Endothelial cell of hepatic sinusoid (primary cell): ENCODE measurements around the gene SERPINB3.
"Not testable (repeated sequence)": the region's sequence is repeated elsewhere in the genome, so short reads cannot be mapped to it uniquely, and the experiment has no call there.

Source experiments
- in situ Hi-C: cut with HindIII; loops from 2 replicates; pipeline ENCODE4 v1.10.0; 2017; ENCODE audit warnings: low sequenced_read_pairs

The SERPINB3 gene

GRCh38 chr18:63650271-63650670 is 11.4 kb downstream of the SERPINB3 start:
- in situ Hi-C loops = loop anchor here (5.0 kb wide), 1 partner anchor 43 kb away; no protein-coding TSS in a partner anchor

GRCh38 chr18:63648241-63648640 is 13.5 kb downstream of the SERPINB3 start:
- in situ Hi-C loops = no loop called here

- in situ Hi-C loops = no loop called here
Observed at GRCh38 chr18:63646936-63647335, 14.8 kb downstream of the SERPINB3 start.

GRCh38 chr18:63644694-63645093 is 17.0 kb downstream of the SERPINB3 start:
- in situ Hi-C loops = not testable (repeated sequence)

- in situ Hi-C loops = not testable (repeated sequence)
Observed at GRCh38 chr18:63644142-63644541, 17.6 kb downstream of the SERPINB3 start, which contains the start of gene SERPINB4. Gene SERPINB4, minus strand, starts transcription at chr18:63644256. Its CDS starts 679 bp downstream, at chr18:63643577.

GRCh38 chr18:63642668-63643356 is 18.9 kb downstream of the SERPINB3 start:
- in situ Hi-C loops = not testable (repeated sequence)

- in situ Hi-C loops = not testable (repeated sequence)
Observed at GRCh38 chr18:63641157-63641680, 20.5 kb downstream of the SERPINB3 start.

- in situ Hi-C loops = no loop called here
Observed at GRCh38 chr18:63637703-63638102, 24.0 kb downstream of the SERPINB3 start.

- in situ Hi-C loops = no loop called here
Observed at GRCh38 chr18:63627819-63628218, 33.9 kb downstream of the SERPINB3 start.

GRCh38 chr18:63626431-63626830 is 35.3 kb downstream of the SERPINB3 start:
- in situ Hi-C loops = no loop called here

- in situ Hi-C loops = no loop called here
Observed at GRCh38 chr18:63624863-63625262, 36.8 kb downstream of the SERPINB3 start.

GRCh38 chr18:63619661-63620060 is 42.0 kb downstream of the SERPINB3 start:
- in situ Hi-C loops = no loop called here

- in situ Hi-C loops = no loop called here
Observed at GRCh38 chr18:63617915-63618234, 43.8 kb downstream of the SERPINB3 start.

- in situ Hi-C loops = no loop called here
Observed at GRCh38 chr18:63617049-63617914, 44.4 kb downstream of the SERPINB3 start.

GRCh38 chr18:63613420-63613819 is 48.3 kb downstream of the SERPINB3 start:
- in situ Hi-C loops = no loop called here

GRCh38 chr18:63606526-63606925 is 55.2 kb downstream of the SERPINB3 start:
- in situ Hi-C loops = loop anchor here (5.0 kb wide), 1 partner anchor 46 kb away; no protein-coding TSS in a partner anchor
